ENCODE measurements around the gene AP2B1.

AP2B1 gene

DNA sequence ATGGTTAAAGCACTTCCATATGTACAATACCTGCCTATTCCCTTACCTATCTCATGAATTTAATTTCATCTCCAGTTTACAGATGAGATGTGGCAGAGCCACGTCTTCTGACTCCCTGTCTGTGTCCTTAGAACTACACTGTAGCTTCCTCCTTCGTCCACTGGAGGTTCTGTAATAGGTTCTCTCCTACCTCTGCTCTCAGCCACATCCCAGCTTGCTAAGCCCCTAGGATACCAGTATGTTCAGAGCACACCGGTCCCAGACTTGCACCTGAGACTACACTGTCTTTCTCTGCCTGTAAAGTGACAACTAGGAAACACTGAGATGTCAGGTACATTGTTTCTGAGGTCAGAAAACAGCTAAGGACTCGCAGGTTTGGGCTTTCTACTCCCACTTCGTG is 140.5 kb downstream of the AP2B1 start:
- TF ChIP-seq POLR2A (IDR thresholded peaks at IDR 0.05; ENCODE audit: low read depth, low read length): no peak
- DNase-seq (ENCODE audit: insufficient read length, low spot score) (no peak), FAIRE-seq (no peak)

DNA sequence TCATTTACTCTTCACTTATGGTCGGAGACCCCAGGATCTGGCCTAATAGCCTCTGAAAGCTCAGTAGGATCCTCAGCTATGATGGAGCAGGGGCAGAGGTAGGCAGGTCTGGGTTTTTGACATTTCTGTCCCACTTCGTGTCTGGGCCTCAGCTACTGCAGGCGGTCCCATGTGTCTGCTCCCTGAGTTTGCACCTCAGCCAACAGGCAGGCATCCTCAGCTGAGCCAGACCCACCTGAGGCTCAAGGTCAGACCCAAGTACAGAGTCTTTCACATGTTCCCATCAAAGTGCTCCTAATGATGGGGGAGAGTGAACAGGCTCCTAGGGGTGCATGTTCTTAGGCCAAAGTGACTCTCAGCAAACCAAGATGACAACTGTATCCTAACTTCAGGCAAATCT is 141.4 kb downstream of the AP2B1 start:
- DNase-seq (ENCODE audit: insufficient read length, low spot score): no peak
- FAIRE-seq: no peak
- TF ChIP-seq POLR2A (IDR thresholded peaks at IDR 0.05; ENCODE audit: low read depth, low read length): no peak

DNA sequence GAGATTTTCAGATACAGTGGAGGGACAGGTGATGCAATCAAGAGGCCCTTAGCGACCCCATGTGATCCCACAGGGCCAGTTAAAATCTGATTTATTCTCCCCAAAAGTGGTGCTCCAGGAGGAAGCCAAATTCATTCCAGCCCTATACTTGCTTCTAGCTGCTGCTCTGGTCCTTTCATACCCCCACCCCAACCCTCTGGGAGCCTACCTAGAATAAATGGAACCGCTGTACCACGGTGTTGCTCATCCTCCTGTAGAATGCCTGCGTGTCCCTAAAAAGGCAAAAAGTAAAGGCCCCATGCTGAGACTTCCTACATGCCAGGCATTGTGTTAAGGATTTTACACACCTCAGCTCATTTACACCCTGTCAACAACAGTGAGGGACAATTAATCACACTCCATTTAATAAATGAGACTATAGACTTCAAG is 142.3 kb downstream of the AP2B1 start:
- TF ChIP-seq POLR2A (IDR thresholded peaks at IDR 0.05; ENCODE audit: low read depth, low read length): no peak
- no peak for DNase-seq (ENCODE audit: insufficient read length, low spot score)
- no peak for FAIRE-seq

DNA sequence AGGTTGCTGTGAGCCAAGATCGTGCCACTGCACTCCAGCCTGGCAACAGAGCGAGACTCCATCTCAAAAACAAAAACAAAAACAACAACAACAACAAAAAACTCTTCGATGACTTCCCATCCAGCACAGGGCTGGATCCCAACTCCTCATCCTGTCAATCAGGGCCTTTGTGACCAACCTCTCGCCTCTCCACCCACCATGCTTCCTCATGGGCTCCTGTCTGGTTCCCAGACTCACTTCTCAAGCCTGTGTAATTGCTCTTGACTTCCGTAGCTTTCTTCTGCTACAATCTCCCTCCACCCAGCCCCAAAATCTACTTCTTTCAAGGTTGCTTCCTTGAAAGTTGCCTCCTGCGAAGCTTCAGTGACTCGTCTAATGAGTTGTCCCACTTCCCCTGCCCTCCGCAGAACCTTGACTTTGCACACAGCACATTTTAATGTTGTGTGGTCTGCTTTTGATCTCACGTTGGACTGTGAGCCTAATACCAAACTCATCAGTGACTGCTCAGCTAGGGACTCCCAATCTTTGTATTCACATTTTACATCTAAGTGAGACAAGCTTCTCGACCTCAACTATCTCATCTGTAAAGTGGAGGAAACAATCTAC is 143.4 kb downstream of the AP2B1 start:
- no peak for FAIRE-seq
- TF ChIP-seq POLR2A (IDR thresholded peaks at IDR 0.05; ENCODE audit: low read depth, low read length): no peak
- DNase-seq (ENCODE audit: insufficient read length, low spot score): no peak

DNA sequence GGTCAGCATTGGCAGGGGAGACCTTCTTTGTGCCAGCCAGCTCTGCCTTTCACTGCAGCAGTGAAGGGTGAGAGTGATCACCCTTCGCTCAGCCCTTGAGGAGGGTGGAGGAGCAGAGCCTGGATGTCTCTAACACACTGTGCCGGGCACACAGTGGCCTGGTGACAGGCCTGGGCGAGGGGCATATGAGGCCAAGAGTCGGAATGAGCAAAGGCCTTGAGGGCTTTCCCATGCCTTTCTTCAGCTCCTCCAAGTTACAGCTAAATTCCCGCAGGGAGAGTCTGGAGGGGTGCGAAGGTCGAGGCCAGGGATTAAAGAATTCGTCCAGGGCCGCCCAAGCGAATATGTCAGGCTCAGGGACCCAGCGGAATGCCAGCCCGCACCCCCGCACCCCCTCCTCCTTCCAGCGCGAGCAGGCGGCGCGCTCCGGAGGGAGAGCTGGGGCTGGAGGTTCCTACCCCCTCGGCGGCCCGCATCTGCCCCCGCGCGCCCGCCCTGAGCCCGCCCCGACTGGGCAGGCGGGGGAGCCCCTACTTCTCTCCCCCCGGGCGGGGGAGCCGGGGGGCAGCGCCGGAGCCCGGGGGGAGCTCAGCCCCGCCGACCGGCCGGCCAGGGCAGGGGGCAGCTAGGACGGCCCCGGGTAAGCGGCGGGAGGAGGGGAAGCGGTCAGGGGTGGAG is 144.3 kb downstream of the AP2B1 start, which contains the start of gene RASL10B:
Gene RASL10B, plus strand, starts transcription at position 401 of the 678 bp plus-strand sequence. CDS start 3,546 bp downstream, outside the sequence.
- no peak for DNase-seq (ENCODE audit: insufficient read length, low spot score)
- TF ChIP-seq POLR2A (IDR thresholded peaks at IDR 0.05; ENCODE audit: low read depth, low read length): no peak
- no peak for FAIRE-seq

DNA sequence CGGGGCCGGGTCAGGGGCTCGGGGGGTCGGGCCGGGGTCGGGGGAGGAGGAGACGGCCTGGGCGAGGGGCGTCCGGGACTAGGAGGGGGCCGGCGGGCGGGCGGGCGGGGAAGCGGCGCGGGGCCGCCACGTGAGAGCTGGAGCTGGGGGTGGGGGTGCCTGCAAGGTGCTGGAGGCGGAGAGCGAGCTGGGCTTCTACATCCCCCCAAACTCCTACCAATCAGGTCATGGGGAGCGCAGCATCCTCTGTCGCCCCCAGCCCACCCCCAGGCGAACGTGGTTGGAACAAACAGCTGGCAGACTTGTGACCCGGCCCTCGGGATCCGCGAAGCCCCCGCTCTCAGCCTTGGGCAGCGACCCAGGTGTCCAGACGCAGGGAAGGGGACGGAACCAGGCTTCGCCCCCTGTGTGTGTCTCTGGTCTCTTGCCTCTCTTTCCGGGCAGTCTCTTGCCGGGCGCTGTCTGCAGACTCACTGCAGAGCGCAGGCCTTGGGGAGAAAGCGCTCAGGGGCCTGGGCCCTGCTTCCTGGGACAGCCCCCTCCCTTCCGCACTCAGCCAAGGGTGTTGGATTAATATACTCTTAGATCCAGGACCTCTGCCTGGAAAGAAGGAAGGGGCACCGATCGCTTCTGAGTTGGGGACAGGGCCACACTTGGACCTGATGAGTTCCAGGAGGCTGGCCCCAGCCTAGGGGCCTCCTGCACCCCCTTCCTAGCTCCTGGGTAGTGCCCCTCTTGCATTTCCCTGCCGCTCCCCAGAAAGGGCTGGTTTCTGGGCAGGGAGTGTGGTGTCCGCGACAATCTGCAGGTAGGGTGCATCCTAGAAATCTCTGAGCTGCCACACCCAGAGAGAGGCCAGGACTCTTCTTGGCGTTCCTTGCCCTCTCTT is 145.0 kb downstream of the AP2B1 start:
- no peak for TF ChIP-seq POLR2A (IDR thresholded peaks at IDR 0.05; ENCODE audit: low read depth, low read length)
- no peak for FAIRE-seq
- DNase-seq (ENCODE audit: insufficient read length, low spot score): no peak

DNA sequence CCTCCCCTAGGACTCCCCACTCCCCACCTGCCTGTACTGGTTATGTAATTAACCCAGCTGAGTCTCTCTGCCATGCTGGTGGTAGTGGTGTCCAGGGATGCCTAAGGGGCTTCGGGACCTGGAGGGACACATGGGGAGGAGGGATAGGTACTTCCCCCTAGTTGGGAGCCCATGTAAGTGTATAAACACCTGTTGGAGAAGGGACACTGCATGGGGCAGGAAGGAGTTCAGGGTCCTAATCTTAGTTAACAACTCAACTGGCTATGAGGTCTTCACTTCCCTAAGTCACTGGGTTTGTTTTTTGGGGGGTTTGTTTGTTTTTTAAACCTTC is 145.6 kb downstream of the AP2B1 start:
- no peak for TF ChIP-seq POLR2A (IDR thresholded peaks at IDR 0.05; ENCODE audit: low read depth, low read length)
- DNase-seq (ENCODE audit: insufficient read length, low spot score) (no peak), FAIRE-seq (no peak)

DNA sequence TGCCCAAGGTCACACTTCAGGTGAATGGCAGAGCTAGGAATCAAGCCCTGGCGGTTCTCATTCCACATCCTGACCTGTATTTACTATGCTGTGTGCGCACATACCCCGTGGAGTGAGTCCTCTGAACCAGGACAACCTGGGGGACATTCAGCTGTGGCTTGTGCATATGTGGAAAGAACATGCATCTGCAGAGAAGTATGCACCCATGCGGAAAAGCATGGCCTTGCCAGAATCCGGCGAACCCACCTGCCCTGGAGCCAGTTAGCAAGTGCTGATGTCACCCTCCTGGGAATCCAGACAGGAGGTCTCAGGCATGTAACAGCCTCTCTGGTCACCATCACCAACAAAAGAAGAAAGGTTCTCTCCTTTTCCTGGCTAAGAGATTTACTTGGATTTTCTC is 146.2 kb downstream of the AP2B1 start:
- DNase-seq (ENCODE audit: insufficient read length, low spot score) (no peak), FAIRE-seq (no peak)
- no peak for TF ChIP-seq POLR2A (IDR thresholded peaks at IDR 0.05; ENCODE audit: low read depth, low read length)

DNA sequence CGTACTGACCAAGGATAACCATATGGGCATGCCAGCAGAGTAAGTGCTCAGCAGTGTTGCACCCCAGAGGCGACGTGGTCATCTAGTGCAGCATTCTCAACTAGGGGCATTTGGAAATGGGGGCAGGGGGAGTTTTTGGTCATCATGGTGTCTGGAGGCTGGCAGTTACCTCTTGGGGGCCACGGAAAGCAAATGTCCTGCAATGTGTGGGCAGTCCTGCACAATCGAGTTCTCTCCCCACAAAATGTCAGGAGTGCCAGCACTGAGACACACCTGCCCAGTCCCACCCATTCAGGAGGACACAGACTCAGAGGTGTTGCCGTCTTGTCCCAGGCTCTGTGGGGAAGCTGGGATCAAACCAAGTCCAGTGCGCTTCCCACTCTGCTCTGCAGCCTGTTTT is 147.3 kb downstream of the AP2B1 start:
- FAIRE-seq (no peak), DNase-seq (ENCODE audit: insufficient read length, low spot score) (no peak)
- no peak for TF ChIP-seq POLR2A (IDR thresholded peaks at IDR 0.05; ENCODE audit: low read depth, low read length)

DNA sequence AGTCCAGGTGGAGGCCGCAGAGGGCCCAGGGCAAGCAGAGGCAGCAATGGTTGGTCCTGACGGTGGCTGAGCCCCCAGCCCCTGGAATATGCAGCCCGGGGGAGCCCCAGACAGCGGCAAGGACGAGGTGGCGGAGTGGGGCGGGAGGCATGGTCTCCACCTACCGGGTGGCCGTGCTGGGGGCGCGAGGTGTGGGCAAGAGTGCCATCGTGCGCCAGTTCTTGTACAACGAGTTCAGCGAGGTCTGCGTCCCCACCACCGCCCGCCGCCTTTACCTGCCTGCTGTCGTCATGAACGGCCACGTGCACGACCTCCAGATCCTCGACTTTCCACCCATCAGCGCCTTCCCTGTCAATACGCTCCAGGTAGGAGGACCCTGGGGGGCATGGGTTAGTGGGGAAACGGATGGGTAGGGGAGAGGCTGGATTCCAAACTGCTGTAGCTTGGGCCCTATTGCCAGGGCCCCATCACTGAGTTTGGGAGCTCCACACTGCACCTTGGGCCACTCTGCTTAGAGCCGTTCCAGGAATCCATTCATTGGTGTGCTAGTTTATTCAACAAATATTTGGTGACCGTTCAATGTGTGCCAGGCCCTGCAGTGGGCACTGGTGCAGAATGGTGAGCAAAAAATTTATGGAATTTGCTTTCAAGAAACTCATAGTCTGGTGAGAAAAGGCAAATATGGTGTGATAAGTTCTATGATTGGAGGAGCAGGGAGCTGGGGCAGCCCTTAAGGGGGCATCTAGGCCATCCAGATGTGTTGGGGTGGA is 148.1 kb downstream of the AP2B1 start:
- FAIRE-seq (no peak), DNase-seq (ENCODE audit: insufficient read length, low spot score) (no peak)
- no peak for TF ChIP-seq POLR2A (IDR thresholded peaks at IDR 0.05; ENCODE audit: low read depth, low read length)

DNA sequence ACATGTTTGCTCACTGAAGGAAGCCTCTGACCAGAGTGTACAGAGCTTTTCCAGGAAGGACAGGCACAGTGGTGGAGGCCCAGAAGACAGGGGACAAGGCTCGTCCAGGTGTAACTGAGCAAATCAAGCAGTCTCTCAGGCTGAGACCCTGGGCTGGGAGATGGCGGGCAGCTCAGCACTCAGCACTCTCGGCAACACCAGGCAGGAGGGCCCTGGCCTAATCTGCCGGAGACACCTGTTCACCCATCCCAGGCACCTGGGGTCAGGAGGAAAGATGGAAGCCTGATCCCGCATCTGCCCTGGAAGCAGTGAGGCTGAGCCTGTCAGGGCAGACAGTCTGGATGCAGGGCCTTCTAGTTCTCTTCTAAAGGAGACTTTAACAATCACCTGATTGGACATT is 149.1 kb downstream of the AP2B1 start:
- DNase-seq (ENCODE audit: insufficient read length, low spot score) (no peak), FAIRE-seq (no peak)
- TF ChIP-seq POLR2A (IDR thresholded peaks at IDR 0.05; ENCODE audit: low read depth, low read length): no peak

DNA sequence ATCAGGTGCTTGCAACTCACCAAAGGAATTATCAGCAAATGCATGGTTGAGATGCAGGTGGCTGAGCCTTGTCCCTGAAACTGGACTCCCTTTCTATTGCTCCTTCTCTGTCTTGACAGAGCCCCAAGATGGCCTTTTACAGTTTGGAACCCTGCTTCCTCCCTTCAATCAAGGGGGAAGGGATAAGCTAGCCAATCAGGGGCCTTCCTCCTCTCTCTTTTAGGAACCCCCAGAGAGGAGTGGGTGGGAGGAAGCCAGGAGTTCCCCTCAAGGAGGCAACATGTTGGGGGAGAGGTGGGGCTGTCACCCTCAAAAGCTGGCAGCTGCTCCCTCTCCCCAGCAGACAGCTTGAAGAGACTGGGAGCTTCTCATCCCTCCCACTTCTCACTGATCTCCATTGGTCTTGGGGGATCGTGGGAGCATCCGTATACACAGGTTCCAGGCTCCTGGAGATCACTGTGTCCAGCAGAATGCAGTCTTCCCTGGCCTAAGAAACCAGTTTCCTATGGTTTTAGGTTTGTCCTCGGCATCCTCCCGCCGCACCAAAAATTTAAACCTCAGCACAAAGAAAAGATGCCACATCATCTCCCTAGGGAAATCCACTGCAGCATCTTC is 151.5 kb downstream of the AP2B1 start:
- DNase-seq (ENCODE audit: insufficient read length, low spot score): no peak
- FAIRE-seq: no peak
- TF ChIP-seq POLR2A (IDR thresholded peaks at IDR 0.05; ENCODE audit: low read depth, low read length): no peak

DNA sequence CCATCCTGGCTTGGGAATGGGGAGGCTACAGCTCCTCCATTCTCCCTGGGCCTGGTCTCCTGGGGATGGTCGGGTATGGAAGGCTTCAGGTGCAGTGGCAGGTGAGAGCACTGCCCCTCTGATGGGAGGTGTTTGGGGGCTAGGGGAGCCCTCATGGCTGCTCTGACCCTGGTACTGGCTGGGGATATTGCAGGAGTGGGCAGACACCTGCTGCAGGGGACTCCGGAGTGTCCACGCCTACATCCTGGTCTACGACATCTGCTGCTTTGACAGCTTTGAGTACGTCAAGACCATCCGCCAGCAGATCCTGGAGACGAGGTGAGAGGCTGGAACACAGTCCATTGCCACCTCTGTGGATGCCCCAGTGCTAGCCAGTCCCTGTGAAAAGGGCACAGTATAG is 153.1 kb downstream of the AP2B1 start:
- no peak for FAIRE-seq

More for the DNA sequence above, 153.1 kb downstream of the AP2B1 start:
- no peak for TF ChIP-seq POLR2A (IDR thresholded peaks at IDR 0.05; ENCODE audit: low read depth, low read length)
- DNase-seq (ENCODE audit: insufficient read length, low spot score): no peak

Measured in H54 (cell line).